ENCODE data around the gene PTPRT.

Gene PTPRT

GRCh38 chr20:42507874-42508273, 681.8 kb downstream of the PTPRT start:
- DNase-seq = no peak

GRCh38 chr20:42506397-42506796, 683.3 kb downstream of the PTPRT start:
- DNase-seq = no peak

GRCh38 chr20:42502591-42502990, 687.1 kb downstream of the PTPRT start:
- no peak for DNase-seq

GRCh38 chr20:42496595-42496994, 693.1 kb downstream of the PTPRT start:
- no peak for DNase-seq

DNA sequence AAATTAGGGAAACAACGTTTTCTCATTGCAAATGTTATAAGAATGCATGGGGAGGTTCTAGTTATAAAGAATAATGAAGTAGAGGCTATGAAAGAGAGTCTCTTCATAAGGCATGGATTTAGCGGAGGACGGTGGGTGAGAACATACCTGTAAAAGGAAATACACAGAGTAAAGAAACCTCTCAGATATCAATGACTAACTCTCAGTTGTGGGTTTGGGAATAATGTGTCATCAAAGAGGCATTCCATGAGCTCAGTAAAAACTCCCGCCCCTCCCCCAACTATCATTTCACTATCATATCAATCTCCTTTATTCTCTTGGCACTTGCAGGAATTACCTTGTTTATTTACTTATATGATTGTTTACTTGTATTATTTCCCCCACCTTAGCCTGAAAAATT, 695.4 kb downstream of the PTPRT start:
- DNase-seq = no peak

DNA sequence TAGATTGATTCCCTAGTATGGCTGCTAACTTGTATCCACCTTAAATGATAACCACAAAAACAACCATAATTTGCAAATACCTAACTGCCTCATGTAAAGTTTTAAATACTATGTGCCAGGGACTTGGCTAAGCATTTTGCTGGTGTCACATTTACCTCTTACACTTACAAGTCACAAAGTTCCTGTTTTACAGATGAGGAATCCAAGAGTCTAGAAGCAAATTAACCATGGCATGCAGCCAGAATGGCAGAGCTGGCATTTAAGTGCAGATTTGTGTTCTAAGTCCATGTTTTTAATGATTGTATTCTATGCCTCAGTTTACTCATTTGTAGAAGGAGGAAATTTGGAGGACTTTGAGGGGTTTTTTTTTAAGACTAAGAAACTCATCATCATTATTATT, 696.7 kb downstream of the PTPRT start:
- no peak for DNase-seq

- no peak for DNase-seq
Measured at GRCh38 chr20:42492290-42492689, 697.4 kb downstream of the PTPRT start.

- DNase-seq = no peak
Measured at GRCh38 chr20:42485556-42485955, 704.1 kb downstream of the PTPRT start.

DNA sequence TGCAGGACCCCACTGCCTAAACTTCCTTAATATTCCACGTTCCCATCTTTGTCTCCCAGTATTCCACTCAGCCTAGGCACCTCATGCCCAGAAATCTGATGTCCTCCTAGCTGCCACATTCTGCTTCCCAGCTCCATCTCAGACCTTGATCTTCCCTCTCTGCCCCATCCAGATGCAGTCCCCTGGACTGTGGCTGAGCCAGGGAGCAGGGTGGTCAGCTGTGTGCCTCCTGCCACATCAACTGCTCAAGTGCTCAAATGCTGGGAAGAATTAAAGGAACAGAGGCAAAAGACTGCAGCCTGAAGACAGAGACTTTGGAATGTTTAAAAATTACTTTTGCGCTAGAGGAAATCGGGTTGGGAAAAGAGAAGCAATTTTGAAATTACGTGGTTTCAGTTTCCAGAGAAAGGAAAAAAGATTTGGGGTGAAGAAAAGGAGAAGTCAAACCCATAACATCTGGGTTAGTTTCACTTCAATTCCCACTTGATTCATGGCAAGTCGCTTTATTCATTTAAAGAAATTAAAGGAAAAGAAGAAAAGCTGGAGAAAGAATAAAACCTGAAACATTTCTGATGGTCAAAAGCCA, 704.8 kb downstream of the PTPRT start:
- no peak for DNase-seq

DNA sequence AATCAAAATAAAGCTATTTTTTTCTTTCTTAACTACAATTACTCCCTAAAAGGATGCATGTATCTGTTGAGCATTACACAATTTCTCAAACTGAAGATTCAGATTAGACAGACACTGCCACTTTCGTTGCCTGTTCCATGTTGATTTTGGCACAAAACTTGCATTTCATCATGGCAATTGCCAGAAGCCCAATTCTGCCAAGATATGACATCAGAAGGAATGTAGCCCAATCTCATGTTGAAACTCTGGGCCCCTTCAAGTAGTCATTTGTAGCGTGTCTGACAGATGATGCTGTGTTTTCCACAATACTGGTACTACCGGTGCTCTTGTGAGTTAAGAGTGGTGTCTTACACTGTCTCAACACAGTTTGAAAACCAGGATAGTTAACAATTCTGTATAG, 705.4 kb downstream of the PTPRT start:
- no peak for DNase-seq

- no peak for DNase-seq
Measured at GRCh38 chr20:42483730-42484303, 705.9 kb downstream of the PTPRT start.

DNA sequence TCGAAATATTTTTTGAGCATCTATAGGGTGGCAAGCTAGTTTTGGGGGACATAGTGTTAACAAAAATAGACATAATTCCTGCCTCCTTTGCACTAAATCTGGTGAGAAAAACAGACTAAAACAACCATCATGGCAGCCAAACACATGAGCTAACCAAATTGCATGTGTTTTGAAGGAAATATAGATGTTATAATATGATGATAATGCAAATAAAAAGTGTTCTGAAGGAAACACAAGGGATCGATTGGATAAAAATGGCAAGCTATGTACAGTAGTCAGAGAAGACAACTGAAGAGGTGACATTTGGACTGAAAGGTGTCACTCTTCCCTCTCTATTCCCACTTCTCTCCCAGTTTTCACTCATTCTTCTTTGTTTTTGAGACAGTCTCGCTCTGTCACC, 706.9 kb downstream of the PTPRT start:
- no peak for DNase-seq

DNA sequence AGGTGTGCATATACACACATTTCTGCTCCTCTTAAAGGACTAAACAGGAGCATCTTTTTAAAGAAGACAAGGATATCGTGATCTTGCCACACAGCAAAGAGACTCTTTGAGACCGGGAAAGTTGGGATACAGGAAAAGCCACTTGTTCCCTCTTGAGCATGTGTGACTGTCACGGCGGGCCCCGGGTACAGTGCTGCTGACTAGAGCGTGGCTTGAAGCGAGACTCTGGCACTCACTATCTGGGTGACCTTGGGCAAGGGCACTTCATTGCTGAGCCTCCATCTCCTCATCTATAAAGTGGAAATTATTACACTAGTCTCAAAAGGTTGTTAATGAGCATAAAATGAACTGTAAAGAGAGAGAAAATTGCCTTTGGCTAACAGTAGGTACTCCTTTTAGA, 713.9 kb downstream of the PTPRT start:
- no peak for DNase-seq

DNA sequence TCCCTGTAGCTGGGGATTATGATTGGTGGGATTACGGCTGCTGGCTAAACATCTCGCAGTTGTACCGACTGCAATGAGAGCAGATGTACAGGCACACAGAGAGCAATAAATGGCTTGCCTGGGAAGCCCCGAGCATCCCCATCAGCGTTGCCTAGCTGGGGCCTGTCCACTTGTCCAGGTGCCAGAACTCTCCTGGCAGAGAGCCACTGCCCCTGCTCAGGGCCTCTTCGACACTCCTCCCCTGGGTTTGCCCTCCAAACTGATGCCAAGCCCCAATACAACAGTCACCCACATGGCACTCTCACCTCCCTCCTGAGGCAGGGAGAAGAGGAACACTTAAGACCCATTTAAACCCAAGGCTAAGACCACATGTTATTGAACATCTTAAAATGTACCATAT, 715.1 kb downstream of the PTPRT start:
- no peak for DNase-seq

DNA sequence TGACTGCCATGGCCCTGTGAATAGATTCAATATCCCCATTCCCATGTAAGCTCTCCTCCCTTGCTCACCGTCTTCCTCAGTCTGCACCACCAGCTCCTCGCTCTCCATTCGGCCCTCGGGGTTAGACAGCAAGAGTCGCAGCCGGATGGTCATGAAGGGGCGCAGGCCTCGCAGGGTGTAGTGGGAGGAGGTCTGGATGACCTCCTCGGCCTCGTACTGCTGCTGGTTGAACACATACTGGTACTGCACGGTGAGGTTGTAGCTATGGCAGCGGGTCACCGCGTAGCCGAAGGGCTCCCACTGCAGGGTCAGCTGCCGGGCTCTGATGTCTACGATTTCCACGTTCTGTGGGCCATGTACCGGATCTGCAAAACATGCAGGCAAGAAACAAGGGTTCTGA, 717.5 kb downstream of the PTPRT start:
- DNase-seq = no peak

DNA sequence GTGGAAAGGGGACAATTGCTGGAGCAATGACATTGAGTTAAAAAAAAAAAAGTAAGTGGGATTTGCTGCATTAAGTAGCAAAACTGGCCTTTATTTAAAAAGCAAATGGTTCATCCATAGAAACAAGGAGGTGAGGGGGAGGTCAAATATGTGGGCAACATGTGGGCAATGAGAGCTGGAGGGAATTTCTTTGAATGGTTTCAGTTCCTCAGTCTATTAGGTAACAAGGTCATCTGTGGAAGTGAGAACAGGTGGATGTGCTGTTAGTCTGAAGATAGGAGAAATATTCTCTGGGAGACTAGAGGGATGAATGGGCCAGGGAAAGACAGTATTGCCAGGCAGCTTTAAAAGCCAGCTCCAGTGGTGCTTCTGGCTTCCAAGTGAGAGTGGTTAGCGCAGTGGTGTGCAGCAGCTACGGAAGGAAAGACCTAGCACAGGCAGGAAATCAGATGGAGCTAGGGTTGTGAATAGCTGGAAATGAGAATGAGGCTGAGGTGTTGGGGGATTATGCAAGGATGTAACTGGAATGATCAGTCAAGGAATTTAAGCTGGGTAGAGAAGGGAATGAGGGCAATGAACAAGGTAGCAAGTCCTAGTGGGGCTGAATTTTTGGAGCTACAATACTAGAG, 727.6 kb downstream of the PTPRT start:
- no peak for DNase-seq

DNA sequence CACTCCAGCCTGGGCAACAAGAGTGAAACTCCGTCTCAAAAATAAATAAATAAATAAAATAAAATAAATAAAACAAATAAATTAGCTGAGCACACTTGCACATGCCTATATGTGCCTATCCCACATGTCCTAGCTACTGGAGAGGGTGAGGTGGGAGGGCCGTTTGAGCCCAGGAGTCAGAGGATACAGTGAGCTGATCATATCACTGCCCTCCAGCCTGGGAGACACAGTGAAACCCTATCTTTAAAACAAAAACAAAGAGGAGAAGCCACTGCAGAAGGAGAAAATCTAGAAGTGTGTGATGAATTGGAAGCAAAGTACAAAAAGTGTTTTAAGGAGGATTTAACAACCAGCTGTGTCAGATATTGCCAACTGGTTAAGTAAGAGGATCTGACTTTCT, 728.4 kb downstream of the PTPRT start:
- DNase-seq = no peak

GRCh38 chr20:42447270-42447669, 742.4 kb downstream of the PTPRT start:
- no peak for DNase-seq

DNA sequence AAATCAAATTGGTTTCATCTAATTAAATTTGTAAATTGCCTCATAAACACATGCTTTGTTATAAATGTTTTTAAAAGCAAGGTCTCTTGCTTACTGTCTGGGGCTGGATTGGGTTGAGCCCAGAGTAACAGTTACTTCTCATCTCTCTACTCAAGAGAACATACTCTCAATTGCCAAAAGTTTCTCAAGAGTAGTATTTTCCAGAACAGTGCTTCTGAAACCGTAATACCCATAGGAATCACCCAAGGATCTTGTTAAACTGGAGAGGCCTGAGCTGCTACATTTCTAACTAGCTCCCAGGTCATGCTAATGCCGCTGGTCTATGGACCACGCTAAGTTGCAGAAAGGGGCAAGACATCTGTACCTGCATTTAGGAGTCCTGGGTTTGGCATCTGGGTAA, 744.9 kb downstream of the PTPRT start:
- no peak for DNase-seq

DNA sequence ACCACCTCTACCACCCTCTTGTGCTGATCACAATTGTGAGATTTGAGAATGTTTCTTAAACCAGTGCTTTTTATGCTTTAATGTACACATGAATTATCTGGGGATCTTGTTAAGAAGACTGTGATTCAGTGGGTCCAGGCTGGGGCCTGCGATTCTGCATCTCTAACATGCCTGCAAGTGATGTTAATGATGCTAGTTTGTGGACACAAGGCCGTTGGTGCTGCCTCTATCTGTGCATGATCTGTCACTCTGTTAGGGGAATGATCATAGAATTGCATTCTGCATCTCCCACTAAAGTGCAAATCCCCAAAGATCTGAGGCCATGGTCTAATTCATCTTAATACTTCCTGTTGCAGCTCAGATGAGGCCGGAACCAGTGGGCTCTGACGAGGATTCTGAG, 746.5 kb downstream of the PTPRT start:
- DNase-seq = peak; percentile 25

- DNase-seq = peak; percentile 35
Measured at GRCh38 chr20:42442716-42443115, 747.0 kb downstream of the PTPRT start.

DNA sequence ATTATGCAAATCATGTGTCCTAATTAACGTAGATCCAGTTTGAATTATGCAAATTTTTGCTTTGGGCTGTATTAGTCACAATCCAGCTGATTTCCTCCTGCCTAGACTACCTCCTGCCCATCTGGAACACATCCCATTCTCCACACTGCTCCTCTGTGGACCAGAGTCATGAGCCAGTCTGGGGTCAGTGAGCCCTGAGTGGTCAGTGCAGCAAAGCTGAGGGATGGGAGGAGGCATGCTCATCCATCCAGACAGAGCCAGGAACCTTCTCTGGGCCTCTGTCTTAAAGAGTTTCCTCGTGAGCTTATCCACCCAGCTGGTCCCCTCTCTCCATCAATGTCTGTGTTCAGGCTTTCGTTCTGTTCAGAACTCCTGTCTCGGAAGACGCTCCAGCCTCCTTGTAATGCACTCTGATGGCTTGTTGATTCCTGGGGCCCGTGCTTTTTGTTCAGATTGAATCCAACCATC, 747.8 kb downstream of the PTPRT start:
- peak; percentile 62 for DNase-seq

DNA sequence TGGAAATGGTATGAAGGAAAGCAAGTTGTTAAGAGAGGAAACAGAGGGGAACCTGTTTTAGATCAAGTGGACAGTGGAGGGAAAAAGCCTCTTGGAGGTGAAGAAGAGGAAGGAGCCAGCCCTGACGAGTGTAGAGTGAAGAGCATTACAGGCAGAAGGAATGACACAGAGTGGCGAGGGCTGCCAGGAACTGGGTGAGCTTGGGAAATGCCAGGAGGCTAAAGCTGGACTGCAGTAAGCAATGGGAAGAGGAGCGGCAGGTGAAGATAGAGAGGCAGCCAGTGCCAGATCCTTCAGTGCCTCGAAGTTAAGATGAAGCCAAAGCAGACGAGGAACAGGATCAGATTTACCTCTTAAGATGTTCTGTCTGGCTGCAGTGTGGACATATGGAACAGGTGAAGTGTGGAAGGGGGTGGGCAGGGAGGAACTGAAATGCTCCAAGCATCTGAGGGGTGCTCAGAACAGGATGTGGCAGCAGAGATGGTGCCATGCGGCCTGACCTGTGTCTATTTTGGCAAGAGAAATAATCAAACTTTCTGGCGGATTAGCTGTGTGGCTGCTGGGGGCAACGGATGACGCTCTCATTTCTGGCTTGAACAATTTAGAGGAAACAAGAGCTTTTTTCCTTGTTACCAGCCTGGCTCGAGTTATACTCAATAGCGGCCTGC, 748.4 kb downstream of the PTPRT start:
- DNase-seq = no peak

DNA sequence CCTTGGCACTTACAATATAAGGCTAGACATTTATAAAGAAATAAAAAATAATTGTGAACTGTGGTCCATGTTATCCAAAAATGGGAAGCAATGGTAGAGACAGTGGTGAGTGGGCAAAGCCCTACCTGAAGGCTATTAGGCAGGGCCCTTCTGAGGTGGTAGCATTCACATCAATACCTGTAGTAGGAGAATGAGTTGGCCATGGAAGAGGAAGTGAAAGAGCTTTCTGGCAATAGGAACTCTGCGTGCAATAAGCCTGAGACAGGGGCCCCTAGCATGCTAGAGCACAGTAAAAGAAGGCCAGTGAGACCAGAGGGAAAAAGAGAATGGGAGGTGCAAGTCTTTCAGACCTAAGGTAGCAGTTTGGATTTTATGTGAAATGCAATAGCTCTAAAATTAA, 754.5 kb downstream of the PTPRT start:
- DNase-seq = no peak

All from retina (tissue), 1 donor.